ENCODE data around the gene NPC1L1. TPM values are rescaled to one million over a fixed set of nuclear protein-coding genes. Genes with fewer than 3 reads are reported as not detected.

NPC1L1 gene, protein sequence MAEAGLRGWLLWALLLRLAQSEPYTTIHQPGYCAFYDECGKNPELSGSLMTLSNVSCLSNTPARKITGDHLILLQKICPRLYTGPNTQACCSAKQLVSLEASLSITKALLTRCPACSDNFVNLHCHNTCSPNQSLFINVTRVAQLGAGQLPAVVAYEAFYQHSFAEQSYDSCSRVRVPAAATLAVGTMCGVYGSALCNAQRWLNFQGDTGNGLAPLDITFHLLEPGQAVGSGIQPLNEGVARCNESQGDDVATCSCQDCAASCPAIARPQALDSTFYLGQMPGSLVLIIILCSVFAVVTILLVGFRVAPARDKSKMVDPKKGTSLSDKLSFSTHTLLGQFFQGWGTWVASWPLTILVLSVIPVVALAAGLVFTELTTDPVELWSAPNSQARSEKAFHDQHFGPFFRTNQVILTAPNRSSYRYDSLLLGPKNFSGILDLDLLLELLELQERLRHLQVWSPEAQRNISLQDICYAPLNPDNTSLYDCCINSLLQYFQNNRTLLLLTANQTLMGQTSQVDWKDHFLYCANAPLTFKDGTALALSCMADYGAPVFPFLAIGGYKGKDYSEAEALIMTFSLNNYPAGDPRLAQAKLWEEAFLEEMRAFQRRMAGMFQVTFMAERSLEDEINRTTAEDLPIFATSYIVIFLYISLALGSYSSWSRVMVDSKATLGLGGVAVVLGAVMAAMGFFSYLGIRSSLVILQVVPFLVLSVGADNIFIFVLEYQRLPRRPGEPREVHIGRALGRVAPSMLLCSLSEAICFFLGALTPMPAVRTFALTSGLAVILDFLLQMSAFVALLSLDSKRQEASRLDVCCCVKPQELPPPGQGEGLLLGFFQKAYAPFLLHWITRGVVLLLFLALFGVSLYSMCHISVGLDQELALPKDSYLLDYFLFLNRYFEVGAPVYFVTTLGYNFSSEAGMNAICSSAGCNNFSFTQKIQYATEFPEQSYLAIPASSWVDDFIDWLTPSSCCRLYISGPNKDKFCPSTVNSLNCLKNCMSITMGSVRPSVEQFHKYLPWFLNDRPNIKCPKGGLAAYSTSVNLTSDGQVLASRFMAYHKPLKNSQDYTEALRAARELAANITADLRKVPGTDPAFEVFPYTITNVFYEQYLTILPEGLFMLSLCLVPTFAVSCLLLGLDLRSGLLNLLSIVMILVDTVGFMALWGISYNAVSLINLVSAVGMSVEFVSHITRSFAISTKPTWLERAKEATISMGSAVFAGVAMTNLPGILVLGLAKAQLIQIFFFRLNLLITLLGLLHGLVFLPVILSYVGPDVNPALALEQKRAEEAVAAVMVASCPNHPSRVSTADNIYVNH (N-terminal part only)
- 0.20 TPM in 1 of 2 replicates, not detected in the other for polyA plus RNA-seq
- polyA minus RNA-seq, result not detected in 2 replicates

GRCh38 chr7:44541028-44541869, at the start of gene NPC1L1:
NPC1L1 (minus strand) TSS chr7:44541330; CDS start chr7:44541259, 71 bp downstream.
- H3K9me3 ChIP-seq (ENCODE audit: low read length), result no peaks in the 10 kb centered on the region
- H3K79me2 ChIP-seq (replicated peaks; ENCODE audit: insufficient read depth, low read length), result no peaks in the 10 kb centered on the region
- no peak within 1 kb of the TSS for H3K4me3 ChIP-seq (ENCODE audit: low read length)
- H2AFZ ChIP-seq (ENCODE audit: low read depth, low read length), result no peak within 1 kb of the TSS
- H3K27ac ChIP-seq (ENCODE audit: low read length), result no peak within 1 kb of the TSS
- no peaks in the 10 kb centered on the region for H3K36me3 ChIP-seq (ENCODE audit: insufficient read depth, low read length)
- no peaks in the 10 kb centered on the region for H3K27me3 ChIP-seq (ENCODE audit: insufficient read depth, low read depth, low read length)
- no peak within 1 kb of the TSS for H3K9ac ChIP-seq (ENCODE audit: low read length)
- TF ChIP-seq EP300 (conservative IDR thresholded peaks at IDR 0.05; ENCODE audit: poor library complexity, severe bottlenecking) (no peak), EZH2 (IDR thresholded peaks at IDR 0.05; ENCODE audit: borderline replicate concordance, insufficient read depth, low read length, poor library complexity, severe bottlenecking) (no peak)
- H3K9me2 ChIP-seq (ENCODE audit: insufficient read depth, low read length), result no peaks in the 10 kb centered on the region
- no peak within 1 kb of the TSS for H3K4me2 ChIP-seq (ENCODE audit: low read length)
- H3F3A ChIP-seq (ENCODE audit: insufficient read depth, low read length, poor library complexity, severe bottlenecking), result no peaks in the 10 kb centered on the region
- H4K20me1 ChIP-seq (ENCODE audit: insufficient read depth), result no peaks in the 10 kb centered on the region

DNA sequence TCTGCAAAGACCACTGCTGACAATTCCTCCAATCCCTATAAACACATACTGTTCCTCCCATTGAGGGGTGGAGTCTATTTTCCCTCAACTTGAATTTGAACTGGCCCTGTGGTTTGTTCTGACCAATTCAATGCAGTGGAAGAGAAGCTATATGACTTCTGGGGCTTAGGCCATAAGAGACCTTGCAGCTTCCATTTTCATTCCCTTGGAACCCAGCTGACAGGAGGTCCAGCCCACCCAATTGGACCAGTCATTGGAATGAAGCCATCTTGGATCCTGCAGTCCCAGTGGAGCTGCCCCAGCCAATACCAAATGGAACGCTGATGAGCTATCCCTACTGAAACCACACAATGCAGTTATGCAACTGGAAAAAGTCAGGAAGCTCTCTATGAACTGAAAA, 49.8 kb upstream of the NPC1L1 start:
- H3K9ac ChIP-seq (ENCODE audit: low read length), result no peak overlapping the region
- no peak overlapping the region for H3K27ac ChIP-seq (ENCODE audit: low read length)
- TF ChIP-seq RAD21 (conservative IDR thresholded peaks at IDR 0.05) (no peak), EZH2 (IDR thresholded peaks at IDR 0.05; ENCODE audit: borderline replicate concordance, insufficient read depth, low read length, poor library complexity, severe bottlenecking) (no peak), MXI1 (conservative IDR thresholded peaks at IDR 0.05; ENCODE audit: poor library complexity, severe bottlenecking) (no peak), POLR2AphosphoS5 (IDR thresholded peaks at IDR 0.05) (no peak)

DNA sequence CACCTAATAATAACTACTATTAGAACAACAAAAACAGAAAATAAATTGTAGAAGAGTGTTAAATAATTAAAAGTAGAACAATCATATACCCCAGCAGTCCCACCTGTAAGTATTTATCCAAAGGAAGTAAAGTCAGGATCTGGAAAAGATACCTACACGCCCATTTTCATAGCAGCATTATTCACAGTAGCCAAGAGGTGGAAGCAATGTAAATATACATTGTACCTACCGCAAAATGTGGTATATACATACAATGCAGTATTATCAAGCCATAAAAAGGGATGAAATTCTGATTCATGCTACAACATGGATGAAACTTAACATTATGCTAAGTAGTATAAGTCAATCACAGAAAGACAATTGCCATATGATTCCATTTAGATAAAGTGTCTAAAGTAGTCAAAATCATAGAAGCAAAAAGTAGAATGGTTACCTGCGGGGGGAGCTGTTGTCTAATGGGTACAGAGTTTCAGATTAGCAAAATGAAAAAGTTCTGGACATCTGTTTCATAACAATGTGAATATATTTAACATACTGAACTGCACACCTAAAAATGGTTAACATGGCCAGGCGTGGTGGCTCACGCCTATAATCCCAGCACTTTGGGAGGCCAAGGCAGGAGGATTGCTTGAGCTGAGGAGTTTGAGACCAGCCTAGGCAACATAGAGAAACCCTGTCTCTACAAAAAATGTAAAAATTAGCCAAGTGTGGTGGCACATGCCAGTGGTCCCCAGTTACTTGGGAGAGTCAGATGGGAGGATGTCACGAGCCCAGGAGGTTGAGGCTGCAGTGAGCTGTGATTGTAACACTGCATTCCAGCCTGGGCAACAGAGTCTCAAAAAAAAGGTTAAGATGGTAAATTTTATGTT, 46.9 kb upstream of the NPC1L1 start:
- Histone ChIP-seq H2AFZ (ENCODE audit: low read depth, low read length) (no peak overlapping the region), H3K9me2 (ENCODE audit: insufficient read depth, low read length) (no peaks in the 10 kb centered on the region), H3K27ac (ENCODE audit: low read length) (no peak overlapping the region), H3K79me2 (replicated peaks; ENCODE audit: insufficient read depth, low read length) (no peaks in the 10 kb centered on the region), H4K20me1 (ENCODE audit: insufficient read depth) (no peaks in the 10 kb centered on the region), H3K27me3 (ENCODE audit: insufficient read depth, low read depth, low read length) (no peaks in the 10 kb centered on the region), H3K9me3 (ENCODE audit: low read length) (no peaks in the 10 kb centered on the region), H3K4me3 (ENCODE audit: low read length) (no peak overlapping the region), H3K4me2 (ENCODE audit: low read length) (no peak overlapping the region), H3F3A (ENCODE audit: insufficient read depth, low read length, poor library complexity, severe bottlenecking) (no peaks in the 10 kb centered on the region), H3K36me3 (ENCODE audit: insufficient read depth, low read length) (no peaks in the 10 kb centered on the region), H3K9ac (ENCODE audit: low read length) (no peak overlapping the region)
- TF ChIP-seq EZH2 (IDR thresholded peaks at IDR 0.05; ENCODE audit: borderline replicate concordance, insufficient read depth, low read length, poor library complexity, severe bottlenecking) (no peak), SMC3 (conservative IDR thresholded peaks at IDR 0.05; ENCODE audit: poor library complexity) (peak; percentile 72), RAD21 (conservative IDR thresholded peaks at IDR 0.05) (peak; percentile 72)
- TF ChIP-seq, protein P1, sequence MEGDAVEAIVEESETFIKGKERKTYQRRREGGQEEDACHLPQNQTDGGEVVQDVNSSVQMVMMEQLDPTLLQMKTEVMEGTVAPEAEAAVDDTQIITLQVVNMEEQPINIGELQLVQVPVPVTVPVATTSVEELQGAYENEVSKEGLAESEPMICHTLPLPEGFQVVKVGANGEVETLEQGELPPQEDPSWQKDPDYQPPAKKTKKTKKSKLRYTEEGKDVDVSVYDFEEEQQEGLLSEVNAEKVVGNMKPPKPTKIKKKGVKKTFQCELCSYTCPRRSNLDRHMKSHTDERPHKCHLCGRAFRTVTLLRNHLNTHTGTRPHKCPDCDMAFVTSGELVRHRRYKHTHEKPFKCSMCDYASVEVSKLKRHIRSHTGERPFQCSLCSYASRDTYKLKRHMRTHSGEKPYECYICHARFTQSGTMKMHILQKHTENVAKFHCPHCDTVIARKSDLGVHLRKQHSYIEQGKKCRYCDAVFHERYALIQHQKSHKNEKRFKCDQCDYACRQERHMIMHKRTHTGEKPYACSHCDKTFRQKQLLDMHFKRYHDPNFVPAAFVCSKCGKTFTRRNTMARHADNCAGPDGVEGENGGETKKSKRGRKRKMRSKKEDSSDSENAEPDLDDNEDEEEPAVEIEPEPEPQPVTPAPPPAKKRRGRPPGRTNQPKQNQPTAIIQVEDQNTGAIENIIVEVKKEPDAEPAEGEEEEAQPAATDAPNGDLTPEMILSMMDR (IDR thresholded peaks at IDR 0.05; ENCODE audit: poor library complexity, severe bottlenecking), result peak; percentile 67

More for the DNA sequence above, 49.8 kb upstream of the NPC1L1 start:
- H3K4me2 ChIP-seq (ENCODE audit: low read length), result no peak overlapping the region
- H3K4me3 ChIP-seq (ENCODE audit: low read length), result no peak overlapping the region
- H3K9me2 ChIP-seq (ENCODE audit: insufficient read depth, low read length), result no peaks in the 10 kb centered on the region
- H3K27me3 ChIP-seq (ENCODE audit: insufficient read depth, low read depth, low read length), result no peaks in the 10 kb centered on the region
- H3K36me3 ChIP-seq (ENCODE audit: insufficient read depth, low read length), result no peaks in the 10 kb centered on the region
- H3F3A ChIP-seq (ENCODE audit: insufficient read depth, low read length, poor library complexity, severe bottlenecking), result no peaks in the 10 kb centered on the region
- no peaks in the 10 kb centered on the region for H4K20me1 ChIP-seq (ENCODE audit: insufficient read depth)
- H3K79me2 ChIP-seq (replicated peaks; ENCODE audit: insufficient read depth, low read length), result no peaks in the 10 kb centered on the region
- H2AFZ ChIP-seq (ENCODE audit: low read depth, low read length), result no peak overlapping the region
- H3K9me3 ChIP-seq (ENCODE audit: low read length), result no peaks in the 10 kb centered on the region

Measured in neural cell (in vitro differentiated cells).